ENCODE data around the gene RUNX1. TPM values are rescaled to one million over a fixed set of nuclear protein-coding genes. Genes with fewer than 3 reads are reported as not detected.
A peak's percentile ranks its signal among the peaks of the same experiment; 100 is the strongest.

The RUNX1 gene
- total RNA-seq, 1 experiment from 2014 or later, result 55.2 TPM

- Histone ChIP-seq H2AFZ (ENCODE audit: low read length) (no peak overlapping the region), H3F3A (ENCODE audit: low read length, unreplicated experiment) (peaks cover 29% of the 10 kb centered on the region), H3K9ac (ENCODE audit: low read length) (peak overlapping the region; percentile 85), H3K36me3 (ENCODE audit: low read depth, low read length) (peaks cover 77% of the 10 kb centered on the region), H3K9me3 (ENCODE audit: low read length) (no peaks in the 10 kb centered on the region), H3K9me2 (replicated peaks; ENCODE audit: low read length) (no peaks in the 10 kb centered on the region), H4K20me1 (ENCODE audit: low read length) (peaks cover 79% of the 10 kb centered on the region), H3K79me2 (ENCODE audit: low read length) (peaks cover 89% of the 10 kb centered on the region), H3K4me2 (ENCODE audit: low read length) (peak overlapping the region; percentile 92), H3K27me3 (ENCODE audit: low read length) (no peaks in the 10 kb centered on the region), H3K27ac (ENCODE audit: low read length) (peak overlapping the region; percentile 97), H3K4me3 (ENCODE audit: low read length) (peak overlapping the region; percentile 60), H3K4me1 (ENCODE audit: insufficient read depth, low read length) (peaks cover 61% of the 10 kb centered on the region)
- DNase-seq (peak; percentile 94), ATAC-seq (no peak)
- BruUV-seq (replicated peaks), result no TSS peak
- intact Hi-C loops (cut with micrococcal nuclease), result loop anchor here (1.0 to 2.0 kb wide), 6 partner anchors 13 to 133 kb away; no protein-coding TSS in a partner anchor
- TF ChIP-seq CTCF (conservative IDR thresholded peaks at IDR 0.05; ENCODE audit: low read depth, low read length) (no peak), EZH2 (IDR thresholded peaks at IDR 0.05; ENCODE audit: low read length, unreplicated experiment) (no peak), EZH2phosphoT487 (IDR thresholded peaks at IDR 0.05; ENCODE audit: borderline replicate concordance, low read length) (no peak)
- ChIA-PET POLR2A (ENCODE audit: unreplicated experiment) (interaction anchor here (0.6 to 1.7 kb wide), 6 partner anchors 10 to 1359 kb away, joined by 3 to 20 read pairs (median 4); no protein-coding TSS in a partner anchor), CTCF (interaction anchor here (0.5 to 0.9 kb wide), 3 partner anchors 11 to 132 kb away, joined by 3 to 6 read pairs (median 5); no protein-coding TSS in a partner anchor)
Measured at GRCh38 chr21:34877485-34878128, 171.5 kb downstream of the RUNX1 start.

- BruUV-seq (replicated peaks), result no TSS peak
- Histone ChIP-seq H4K20me1 (ENCODE audit: low read length) (peaks cover 79% of the 10 kb centered on the region), H3K79me2 (ENCODE audit: low read length) (peaks cover 88% of the 10 kb centered on the region), H2AFZ (ENCODE audit: low read length) (no peak overlapping the region), H3K9me2 (replicated peaks; ENCODE audit: low read length) (no peaks in the 10 kb centered on the region), H3K9me3 (ENCODE audit: low read length) (no peaks in the 10 kb centered on the region), H3F3A (ENCODE audit: low read length, unreplicated experiment) (peaks cover 17% of the 10 kb centered on the region), H3K9ac (ENCODE audit: low read length) (no peak overlapping the region), H3K4me2 (ENCODE audit: low read length) (no peak overlapping the region), H3K4me1 (ENCODE audit: insufficient read depth, low read length) (peaks cover 45% of the 10 kb centered on the region), H3K4me3 (ENCODE audit: low read length) (no peak overlapping the region), H3K36me3 (ENCODE audit: low read depth, low read length) (peaks cover 80% of the 10 kb centered on the region), H3K27ac (ENCODE audit: low read length) (no peak overlapping the region), H3K27me3 (ENCODE audit: low read length) (no peaks in the 10 kb centered on the region)
- ChIA-PET CTCF (no interaction called here), POLR2A (ENCODE audit: unreplicated experiment) (no interaction called here)
- TF ChIP-seq CTCF (conservative IDR thresholded peaks at IDR 0.05; ENCODE audit: low read depth, low read length) (no peak), EZH2 (IDR thresholded peaks at IDR 0.05; ENCODE audit: low read length, unreplicated experiment) (no peak), EZH2phosphoT487 (IDR thresholded peaks at IDR 0.05; ENCODE audit: borderline replicate concordance, low read length) (no peak)
- intact Hi-C loops (cut with micrococcal nuclease), result no loop called here
- ATAC-seq, result no peak
- DNase-seq, result no peak
Measured at GRCh38 chr21:34875830-34876229, 173.3 kb downstream of the RUNX1 start.
